Right kidney (tissue), 1 donor: Measurements from ENCODE around the gene KRTAP10-3.

ENCODE experiments used
- DNase-seq: peaks from one replicate; pipeline ENCODE4 v3.0.0-alpha.2; 2016

KRTAP10-3 gene

DNA sequence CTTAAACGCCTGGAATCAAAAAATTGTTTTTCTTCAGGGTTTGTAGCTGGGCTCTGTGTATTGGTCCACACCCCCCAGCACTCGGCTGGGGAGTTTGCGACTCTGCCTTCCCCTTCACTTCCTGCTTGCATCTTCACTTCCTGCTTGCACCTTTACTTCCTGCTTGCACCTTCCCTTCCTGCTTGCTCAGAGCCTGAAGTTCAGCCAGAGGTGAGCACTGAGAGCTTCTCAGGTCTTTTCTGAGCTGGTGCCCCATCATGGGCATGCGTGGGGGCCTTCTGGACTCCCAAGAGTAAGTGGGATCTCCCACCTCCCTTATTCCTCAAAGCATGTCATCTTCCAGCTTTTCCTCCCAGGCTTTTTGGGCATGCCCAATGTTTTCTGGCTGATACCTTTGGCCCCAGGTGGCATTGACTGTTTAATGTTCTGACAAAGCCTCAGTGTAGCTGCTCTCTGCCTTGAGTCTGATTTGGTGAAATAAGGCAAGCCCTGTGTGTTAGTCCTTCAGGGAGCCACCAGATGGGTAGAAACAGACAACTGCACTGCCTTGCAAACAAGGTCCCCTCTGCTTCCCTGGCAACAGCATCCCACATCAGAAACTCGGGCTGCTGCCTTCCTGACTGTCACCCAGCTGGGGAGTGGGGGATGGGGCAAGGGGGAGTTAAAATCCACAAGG, 10.8 kb downstream of the KRTAP10-3 start:
- no peak for DNase-seq

DNA sequence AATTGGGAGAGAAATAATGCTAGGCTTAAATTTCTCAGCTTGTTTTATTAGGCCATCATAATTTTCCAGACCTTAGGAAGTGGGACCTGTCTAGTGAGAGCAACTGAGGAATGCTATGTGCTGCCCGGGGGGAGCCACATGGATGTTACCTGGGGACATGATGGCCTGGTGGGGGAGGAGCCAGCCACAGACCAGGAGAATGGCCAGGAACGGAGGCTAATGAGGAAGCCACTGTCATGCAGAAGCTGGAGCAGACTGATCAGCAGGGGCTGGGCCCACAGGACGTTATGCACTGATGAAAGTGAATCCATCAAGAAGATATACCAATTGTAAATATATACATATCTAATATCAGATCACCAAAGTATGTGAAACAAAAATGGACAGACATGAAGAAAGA, 14.0 kb downstream of the KRTAP10-3 start:
- DNase-seq = no peak

DNA sequence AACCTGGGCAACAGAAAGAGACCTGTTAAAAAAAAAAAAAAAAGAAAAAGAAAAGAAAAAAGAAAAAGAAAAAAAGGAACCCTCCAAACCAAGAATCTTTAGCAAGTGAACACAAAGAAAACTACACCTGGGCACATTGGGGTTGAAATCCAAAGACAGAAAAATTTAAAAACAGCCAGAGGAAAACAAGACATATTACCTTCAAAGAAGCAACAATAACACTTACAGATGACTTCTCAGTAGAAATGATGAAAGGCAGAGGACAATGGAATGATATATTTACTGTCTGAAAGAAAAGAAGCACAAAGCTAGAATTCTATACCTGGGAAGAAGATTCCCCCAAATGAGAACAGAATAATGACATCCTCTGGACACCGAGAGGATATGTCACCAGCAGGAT, 15.9 kb downstream of the KRTAP10-3 start:
- no peak for DNase-seq

DNA sequence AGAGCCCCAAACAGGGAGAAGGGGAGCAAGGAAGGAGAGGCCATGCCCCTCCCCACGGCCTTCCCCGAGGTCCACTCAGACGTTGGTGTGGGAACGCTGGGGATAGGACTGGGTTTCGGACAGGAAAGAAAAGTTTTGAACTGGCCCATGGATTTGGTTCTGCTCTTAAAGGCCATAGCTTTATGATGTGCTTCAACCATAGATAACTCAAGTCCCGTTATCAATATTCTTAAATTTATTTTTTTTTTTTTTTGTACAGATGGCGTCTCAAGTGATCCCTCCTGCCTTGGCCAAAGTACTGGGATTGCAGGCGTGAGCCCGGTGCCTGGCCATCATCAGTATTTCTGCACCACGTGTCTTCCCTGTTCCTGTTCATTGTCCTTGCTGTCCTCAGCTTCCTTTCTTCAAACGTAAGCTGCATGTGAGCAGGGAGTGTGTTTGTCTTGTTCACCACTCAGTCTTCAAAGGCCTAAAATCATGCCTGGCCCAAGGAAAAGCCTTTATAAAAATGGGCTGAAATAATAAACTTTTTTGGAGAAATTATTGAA, 17.8 kb downstream of the KRTAP10-3 start:
- no peak for DNase-seq

DNA sequence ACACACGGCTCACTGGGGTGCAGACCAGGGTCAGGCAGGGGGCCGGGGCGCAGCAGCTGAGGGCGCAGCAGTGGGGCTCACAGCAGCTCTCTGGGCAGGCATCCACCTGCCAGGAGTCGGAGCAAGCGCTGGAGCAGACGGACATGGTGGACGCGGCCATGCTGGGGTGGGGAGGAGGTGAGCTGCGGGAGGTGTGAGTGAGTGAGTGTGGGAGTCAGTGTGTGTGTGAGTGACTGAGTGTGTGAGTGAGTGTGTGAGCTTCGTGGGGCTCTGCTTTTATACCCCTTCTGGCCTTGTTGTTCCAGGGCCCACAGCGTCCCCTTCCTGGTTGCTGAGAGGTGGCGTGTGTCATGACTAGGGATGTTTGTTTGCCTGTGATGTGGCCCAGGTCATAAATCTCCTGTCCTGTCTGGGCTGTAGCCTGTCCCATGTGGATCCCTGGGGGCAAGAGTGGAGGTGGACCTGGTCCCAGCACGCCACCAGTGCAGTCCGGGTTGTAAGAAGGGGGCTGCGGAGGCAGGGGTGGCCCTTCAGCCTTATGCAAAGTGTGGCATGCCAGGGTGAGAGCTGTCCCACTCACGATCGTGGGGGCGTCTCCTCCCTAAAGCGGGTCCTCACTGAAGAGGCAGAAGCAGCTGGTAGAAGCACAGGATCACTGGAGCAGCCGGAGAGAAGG, 18.5 kb downstream of the KRTAP10-3 start, which contains the start of gene KRTAP10-1:
Gene KRTAP10-1, minus strand, starts transcription at position 205 of the 676 bp plus-strand sequence. Its CDS starts 45 bp downstream, at position 160.
- DNase-seq = no peak

DNA sequence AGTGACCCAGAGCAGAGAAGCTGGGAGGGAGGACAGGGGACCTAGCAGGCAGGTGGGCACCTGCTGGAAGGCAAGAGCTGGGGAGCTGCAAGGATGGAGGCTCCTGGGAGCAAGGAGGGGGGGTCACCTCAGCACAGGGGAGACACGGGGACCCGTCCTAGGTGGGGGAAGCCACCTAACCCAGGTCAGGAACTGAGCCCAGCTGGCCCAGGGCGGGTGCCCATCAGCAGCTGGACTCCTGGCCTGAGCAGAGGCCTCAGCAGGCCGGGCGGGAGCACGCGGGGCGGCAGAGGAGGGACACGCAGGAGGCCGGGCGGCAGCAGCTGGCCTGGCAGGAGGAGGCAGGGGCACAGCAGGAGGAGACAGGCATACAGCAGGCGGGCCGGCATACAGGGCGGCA, 19.5 kb downstream of the KRTAP10-3 start:
- DNase-seq = no peak

DNA sequence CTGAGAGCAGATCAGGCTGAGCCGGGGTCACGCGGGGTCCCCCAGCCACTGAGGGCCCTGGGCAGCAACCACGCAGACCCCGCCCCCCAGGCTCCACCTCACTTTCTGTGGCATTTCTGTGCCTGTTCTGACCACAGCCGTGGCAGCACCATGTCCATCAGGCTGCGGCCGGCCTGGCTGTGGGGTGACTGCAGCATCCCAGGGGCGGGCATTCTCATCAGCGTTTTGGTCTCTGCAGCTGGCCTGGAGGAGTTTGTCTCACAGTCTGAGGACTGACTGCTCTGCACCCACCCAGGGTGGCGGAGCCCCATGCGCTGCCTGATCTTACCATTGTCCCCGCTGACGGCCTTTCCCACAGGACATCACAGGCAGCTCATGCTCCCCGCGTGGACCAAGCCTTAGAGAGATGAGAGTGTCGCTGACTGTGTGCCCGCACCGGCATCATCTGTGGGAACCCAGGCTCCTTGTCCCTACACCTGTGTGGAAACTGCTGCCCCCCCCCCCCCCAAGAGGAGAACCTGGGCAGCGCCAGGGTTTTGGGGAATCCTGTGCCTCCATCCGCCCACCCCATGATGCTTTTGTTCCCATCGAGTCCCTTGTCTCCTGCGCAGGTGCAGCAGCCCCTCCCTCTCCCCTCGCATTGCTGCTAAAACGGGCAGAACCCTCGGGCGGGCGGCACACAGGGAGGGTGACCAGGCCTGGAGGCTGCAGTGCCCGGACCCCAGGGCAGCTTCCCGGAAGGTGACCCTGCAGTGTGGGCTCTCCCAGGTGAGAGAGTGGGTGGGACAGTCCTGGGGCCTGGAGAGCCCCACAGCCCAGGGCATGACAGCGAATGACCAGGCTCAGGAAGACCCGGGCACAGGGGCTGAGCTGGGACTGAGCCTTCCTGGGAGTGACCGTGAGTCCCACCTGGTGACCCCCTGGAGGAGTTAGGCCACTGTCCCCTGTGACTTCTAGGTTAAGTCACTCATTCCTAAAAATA, 20.4 kb downstream of the KRTAP10-3 start:
- no peak for DNase-seq

DNA sequence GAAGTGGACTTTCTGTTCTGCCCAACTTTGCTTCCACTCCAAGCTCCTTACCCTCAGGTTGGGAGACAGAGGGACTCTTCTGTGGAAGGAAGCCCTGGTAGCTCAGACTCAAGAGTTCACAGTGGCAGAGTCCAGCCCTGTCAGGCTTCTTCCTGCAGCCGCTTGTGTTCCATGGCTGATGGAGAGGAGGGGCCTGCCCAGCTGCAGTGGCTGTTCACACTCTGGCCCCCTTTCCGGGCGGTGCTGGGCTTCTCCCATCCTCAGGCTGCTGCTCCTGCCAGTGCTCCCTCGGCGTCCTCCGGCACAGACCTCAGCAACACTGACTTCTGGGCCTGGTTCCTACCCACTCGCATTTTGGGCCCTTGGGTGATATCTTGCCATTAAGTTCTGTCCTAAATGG, 22.6 kb downstream of the KRTAP10-3 start:
- DNase-seq = no peak

DNA sequence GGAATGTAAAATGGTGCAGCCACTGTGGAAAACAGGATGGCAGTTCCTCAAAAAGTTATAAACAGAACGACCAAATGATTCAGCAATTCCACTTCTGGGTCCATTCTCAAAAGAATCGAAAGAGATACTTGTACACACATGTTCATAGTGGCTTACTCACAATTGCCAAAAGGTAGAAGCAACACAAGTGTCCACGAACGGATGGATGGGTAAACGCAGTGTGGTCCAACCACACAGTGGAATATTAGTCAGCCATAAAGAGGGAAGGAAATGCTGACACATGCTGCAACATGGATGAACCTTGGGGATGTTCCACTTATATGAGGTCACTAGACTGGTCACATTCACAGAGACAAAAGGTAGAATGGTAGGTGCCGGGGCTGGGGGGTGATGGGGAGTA, 23.9 kb downstream of the KRTAP10-3 start:
- no peak for DNase-seq

DNA sequence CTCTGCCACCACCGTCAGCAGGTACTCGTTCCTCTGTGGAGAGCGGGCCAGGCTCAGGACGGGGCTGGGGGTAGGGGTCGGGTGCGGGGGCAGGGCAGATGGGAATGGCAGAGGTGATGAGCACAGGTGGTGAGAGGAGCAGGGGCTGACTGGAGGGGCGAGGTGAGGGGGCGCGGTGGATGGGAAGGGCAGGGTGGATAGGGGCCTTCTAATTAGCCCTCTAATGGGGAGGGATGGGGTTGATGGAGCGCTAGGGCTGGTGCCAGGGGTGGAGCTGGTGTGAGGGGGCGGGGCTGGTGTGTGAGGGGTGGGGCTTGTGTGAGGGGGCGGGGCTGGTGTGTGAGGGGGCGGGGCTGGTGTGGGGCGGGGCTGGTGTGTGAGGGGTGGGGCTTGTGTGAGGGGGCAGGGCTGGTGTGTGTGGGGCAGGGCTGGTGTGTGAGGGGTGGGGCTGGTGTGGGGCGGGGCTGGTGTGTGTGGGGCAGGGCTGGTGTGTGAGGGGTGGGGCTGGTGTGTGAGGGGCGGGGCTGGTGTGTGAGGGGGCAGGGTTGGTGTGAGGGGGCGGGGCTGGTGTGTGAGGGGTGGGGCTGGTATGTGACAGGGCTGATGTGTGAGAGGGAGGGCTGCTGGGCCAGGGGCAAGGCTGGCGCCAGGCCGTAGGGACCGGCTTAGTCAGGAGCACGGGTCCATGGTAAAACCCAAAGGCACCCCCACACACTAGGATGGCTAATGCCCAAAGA, 24.5 kb downstream of the KRTAP10-3 start:
- no peak for DNase-seq

DNA sequence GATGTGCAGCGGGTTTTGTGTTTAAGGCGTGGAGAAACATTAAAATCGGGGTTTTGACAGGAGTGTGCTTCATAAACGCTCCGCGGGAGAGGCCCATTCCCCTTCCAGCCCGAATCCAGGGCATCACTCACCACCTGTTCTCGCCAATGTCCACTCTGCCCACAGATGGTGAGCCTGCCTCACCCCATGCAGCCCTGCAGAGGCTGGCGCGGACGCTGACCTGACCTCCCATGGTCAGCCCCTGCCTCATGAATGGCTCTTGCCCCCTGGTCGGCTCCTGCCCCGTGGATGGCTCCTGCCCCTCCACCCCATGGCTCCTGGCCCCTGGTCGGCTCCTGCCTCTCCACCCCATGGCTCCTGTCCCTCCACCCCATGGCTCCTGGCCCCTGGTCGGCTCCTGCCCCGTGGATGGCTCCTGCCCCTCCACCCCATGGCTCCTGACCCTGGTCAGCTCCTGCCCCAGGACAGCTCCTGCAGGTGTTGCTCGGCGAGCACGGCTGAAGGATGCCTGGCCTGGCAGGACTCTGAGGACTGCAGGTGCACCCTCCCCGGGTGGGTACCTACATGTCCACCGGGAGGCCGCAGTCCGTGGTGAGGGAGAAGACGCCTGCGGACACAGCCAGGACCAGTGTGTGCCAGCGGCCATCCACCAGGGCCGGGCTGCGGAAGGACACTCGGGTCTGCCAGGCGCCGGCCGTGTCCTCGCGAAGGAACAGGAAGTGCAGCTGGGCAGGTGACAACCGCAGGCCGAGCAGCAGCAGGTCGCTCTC, 25.3 kb downstream of the KRTAP10-3 start:
- DNase-seq = no peak

DNA sequence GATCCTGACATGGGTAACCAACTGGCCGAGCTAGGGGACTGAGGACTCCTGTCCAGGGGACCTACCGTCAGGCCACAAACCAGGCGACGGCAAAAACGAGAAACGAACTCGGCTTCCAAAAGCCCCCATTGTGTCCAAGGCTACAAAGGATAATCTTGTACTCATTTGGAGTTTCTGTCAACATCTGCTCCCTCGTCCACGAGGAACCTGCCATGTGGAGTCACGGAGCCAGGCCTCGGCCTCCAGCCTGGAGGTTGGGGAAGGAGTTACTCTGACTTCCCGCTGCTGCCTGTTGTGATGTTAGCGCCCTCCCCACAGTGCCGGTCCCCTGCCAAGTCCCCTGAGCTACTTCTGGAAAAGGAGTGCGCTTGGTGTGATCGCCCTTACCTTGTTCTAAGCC, 25.9 kb downstream of the KRTAP10-3 start:
- no peak for DNase-seq

DNA sequence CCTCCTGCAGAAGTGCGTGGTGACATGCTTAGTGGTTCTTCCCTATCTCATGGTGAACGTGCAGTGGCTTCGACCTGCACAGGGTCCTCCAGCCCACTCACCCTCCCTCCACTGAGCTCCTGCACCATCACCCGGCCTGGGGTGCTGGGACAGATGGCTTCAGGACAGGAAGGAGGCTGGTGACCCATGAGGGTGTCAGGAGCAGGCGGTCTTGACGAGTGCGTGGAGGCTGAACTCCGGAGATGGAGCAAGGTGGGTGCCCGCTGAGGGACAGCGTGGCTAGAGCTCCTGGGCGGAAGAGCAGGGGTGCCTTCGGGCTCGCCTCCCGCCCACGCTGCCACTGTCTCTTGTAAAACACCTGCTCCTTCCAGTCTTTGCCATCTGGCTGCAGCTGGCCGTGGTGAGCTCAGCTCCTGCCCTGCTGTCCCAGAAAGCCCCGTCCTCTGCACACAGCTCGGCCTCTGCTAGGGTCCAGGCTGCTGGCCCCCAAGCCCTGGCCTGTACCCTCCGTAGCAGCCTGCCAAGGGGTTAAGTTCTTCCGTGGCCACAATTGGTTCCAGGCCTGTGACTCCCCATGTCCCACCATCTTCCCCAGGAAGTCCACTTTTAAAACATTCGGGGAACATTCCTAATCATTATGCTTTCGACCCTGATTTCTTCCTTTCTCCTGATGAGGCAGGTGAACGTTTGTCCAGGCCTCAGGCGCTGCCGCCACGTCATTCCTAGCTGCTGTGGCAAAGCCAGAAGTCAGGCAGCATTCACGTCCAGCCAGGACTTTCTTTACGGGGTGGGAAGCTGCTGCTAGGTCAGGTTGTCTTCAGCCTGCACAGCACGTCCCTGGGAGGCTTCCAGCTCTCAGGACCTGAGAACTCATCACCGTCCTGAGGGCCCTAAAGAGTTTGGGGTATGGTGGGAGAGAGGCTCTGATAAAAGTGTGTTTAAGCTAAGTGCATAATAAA, 26.7 kb downstream of the KRTAP10-3 start:
- no peak for DNase-seq

DNA sequence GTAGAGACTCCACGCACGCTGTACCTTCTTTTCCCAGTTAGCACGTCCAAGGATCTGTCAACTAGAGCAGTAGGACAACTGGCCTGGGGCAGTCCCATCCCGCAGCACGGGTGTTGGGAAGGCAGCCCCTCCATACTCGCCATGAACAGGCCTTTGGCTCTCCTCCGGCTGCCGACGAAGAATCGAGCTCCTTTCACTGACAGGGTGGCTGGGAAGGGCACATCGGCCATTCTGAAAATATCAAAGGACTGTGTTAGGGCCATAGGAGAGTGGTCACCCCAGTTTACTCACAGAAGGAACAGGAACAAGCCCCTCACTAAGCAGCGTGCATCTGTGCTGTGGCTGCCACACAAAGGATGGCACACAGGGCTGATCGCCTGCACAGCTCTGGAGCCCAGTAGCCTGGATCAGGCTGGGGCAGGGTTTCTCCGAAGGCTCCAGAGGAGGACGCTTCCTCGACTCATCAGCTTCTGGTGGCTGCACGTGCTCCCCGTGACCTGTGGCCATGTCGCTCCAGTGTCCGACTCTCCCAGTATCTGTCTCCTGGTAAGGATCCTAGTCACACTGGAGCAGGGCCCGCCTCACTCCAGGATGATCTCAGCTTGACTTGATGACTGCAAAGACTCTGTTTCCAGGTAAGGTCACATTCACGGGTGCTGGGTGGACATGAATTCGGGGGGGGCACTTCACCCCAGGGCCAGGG, 27.5 kb downstream of the KRTAP10-3 start:
- DNase-seq = no peak

DNA sequence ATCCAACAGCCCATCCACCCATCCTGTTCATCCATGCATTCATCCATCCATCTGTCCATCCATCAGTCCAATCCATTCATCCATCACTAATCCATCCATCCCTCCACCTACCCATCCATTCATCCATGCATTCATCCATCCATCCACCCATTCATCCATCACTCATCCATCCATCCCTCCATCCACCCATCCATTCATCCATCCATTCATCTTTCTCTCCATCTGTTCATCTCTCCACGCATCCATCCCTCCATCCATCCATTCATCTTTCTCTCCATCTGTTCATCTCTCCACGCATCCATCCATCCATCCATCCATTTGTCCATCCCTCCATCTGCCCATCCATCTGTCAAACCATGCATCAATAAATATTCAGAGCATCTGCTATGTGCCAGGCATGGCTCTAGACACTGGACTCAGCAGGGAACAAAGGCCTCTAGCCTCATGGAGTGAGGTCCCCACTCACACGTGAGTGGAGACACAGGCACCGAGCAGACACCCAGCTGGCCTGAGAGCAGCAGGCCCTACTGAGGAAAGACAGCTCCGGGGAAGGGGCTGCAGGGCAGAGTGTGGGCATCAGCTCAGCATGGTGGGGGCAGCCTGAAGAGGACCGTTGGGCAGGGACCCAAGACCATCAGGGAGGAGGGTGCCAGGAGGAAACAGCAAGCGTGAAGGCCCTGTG, 28.2 kb downstream of the KRTAP10-3 start:
- DNase-seq = no peak

DNA sequence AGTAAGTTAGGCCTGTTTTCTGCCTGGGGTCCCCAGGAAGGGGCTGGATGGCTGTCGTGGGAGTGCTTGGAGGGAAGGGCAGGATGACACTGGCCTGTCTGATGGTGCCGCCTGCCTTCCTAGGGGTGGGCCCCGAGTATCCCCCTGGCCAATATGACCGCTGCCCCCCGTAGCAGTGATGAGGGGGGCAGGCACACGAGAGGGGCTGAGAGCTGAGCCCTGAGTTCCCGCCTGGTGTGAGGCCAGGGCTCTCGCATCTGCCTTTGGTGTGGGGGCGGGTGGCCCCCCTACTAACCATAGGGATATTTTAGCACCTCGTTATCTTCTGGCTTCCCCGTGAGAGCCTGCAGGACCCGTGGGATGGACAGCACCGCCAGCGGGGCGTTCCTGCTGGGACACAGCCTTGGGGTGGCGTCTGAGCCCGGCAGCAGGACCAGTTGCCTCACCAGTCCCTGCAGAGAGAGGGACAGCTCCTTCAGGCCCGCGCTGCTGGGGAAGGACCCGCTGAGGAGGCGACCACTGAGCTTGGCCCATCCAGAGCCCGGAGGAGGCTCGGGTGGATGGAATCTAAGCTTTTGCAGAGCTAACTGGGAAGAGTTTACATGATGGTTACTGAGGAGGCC, 29.0 kb downstream of the KRTAP10-3 start:
- DNase-seq = no peak

DNA sequence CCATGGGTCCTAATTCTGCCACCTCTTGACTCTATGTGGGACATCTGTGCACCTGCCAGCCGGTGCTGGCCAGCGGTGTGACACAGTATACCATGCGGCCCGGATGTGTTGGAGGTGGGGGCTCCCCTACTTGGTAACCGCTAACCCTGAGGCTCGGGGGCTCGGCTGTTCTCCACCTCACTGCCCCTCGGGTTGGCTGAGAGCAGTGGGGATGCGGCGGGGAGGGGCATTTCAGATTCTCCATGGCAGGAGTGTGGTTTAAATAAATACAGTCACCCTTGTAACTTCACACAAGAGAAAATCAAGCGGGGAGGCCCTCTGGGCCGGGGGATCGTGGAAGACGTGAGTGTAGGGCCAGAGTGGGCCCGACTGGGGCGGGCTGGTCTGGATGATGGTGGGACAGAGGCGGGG, 29.6 kb downstream of the KRTAP10-3 start:
- DNase-seq = no peak

DNA sequence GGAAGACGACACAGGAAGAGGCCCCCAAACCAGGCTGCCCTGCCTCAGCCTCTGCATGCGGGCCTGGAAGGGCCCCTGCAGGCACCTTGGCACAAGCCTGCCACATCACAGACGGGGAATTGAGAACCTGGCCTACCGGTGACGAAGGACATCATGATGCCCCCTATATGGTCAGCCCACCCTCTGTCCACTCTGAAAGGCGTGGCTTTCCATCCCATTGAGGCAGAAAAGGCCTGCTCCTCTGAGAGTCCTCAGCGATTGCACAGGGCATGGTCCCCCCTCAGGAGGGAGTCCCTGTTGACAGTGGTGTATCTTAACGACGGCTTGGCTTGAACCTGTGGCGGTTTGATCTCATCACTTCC, 30.0 kb downstream of the KRTAP10-3 start:
- no peak for DNase-seq
